ENCODE results near the gene WDHD1. TPM values are rescaled to one million over a fixed set of nuclear protein-coding genes. Genes with fewer than 3 reads are reported as not detected.

WDHD1 gene
- total and polyA plus RNA-seq, 2 of the 8 experiments (the other 6 are each of a cell fraction or from before 2014, with no cell fraction given) = 17.8 to 87.9 TPM

GRCh38 chr14:54908190-54908589 lies 118.7 kb downstream of the WDHD1 start:
- H3K79me2 ChIP-seq (ENCODE audit: control insufficient read depth in 1 of 2, insufficient read depth in 2 of 2, low read length in 2 of 2) = no peaks in the 10 kb centered on the region
- H3K14ac ChIP-seq (ENCODE audit: insufficient read length) = no peak overlapping the region
- H3K9me3 ChIP-seq (ENCODE audit: insufficient read depth in 2 of 2, low read depth in 1 of 2, low read length in 1 of 2) = no peaks in the 10 kb centered on the region
- H2BK120ac ChIP-seq (replicated peaks; ENCODE audit: low read depth, low read length) = no peak overlapping the region
- no peaks in the 10 kb centered on the region for H3K4me1 ChIP-seq (replicated peaks in 1 of 4; ENCODE audit: control insufficient read depth in 3 of 4, insufficient read depth in 4 of 4, low read length in 3 of 4)
- ChIA-PET POLR2A (ENCODE audit: partially characterized antibody) (interaction anchor here (0.6 kb wide), 1 partner anchor 38 kb away, joined by 3 read pairs; no protein-coding TSS in a partner anchor), CTCF (ENCODE audit: partially characterized antibody) (no interaction called here)
- H3K79me1 ChIP-seq (ENCODE audit: low read depth, low read length) = no peaks in the 10 kb centered on the region
- H3K27ac ChIP-seq (ENCODE audit: low read depth, low read length) = no peak overlapping the region
- no peak for DNase-seq (ENCODE audit: low read depth in 1 of 2, low spot score in 2 of 2)
- H2BK5ac ChIP-seq (ENCODE audit: low read depth, low read length) = no peak overlapping the region
- H3K4me3 ChIP-seq (ENCODE audit: extremely low read depth in 1 of 4, insufficient read depth in 2 of 4, low read depth in 3 of 4, low read length in 4 of 4) = no peak overlapping the region
- H3K36me3 ChIP-seq (ENCODE audit: control insufficient read depth in 2 of 4, insufficient read depth in 4 of 4, low read length in 3 of 4) = no peaks in the 10 kb centered on the region; a peak in 1 of 8 replicates
- no peak overlapping the region for H4K5ac ChIP-seq (ENCODE audit: insufficient read length, low read depth, low read length)
- H3K18ac ChIP-seq (ENCODE audit: extremely low read depth, low read length) = no peak overlapping the region
- H3K4ac ChIP-seq (replicated peaks; ENCODE audit: insufficient read length, low read depth, low read length) = no peak overlapping the region
- H2BK12ac ChIP-seq (ENCODE audit: low read depth, low read length) = no peak overlapping the region
- no peak overlapping the region for H4K8ac ChIP-seq (ENCODE audit: extremely low read depth, insufficient read depth, low read length)
- no peak overlapping the region for H4K91ac ChIP-seq (replicated peaks; ENCODE audit: insufficient read length, low read length)
- no peak overlapping the region for H3K56ac ChIP-seq (replicated peaks; ENCODE audit: insufficient read length, low read depth, low read length)
- no peaks in the 10 kb centered on the region for H4K20me1 ChIP-seq (replicated peaks in 1 of 2; ENCODE audit: control insufficient read depth in 1 of 2, insufficient read depth in 2 of 2, low read length in 2 of 2)
- H3K23ac ChIP-seq (ENCODE audit: insufficient read length) = no peak overlapping the region
- no peak overlapping the region for H2AFZ ChIP-seq (ENCODE audit: low read length)
- H2BK20ac ChIP-seq (ENCODE audit: low read length) = no peak overlapping the region
- WGBS, 2 experiments (ENCODE audit: extremely low coverage in 1 of 2, insufficient coverage in 1 of 2, insufficient read length in 1 of 2, insufficient replicate concordance in 2 of 2, low coverage in 1 of 2, low lambda C conversion rate in 2 of 2, missing lambda C conversion rate in 1 of 2) = 94% methylated on average over 4 of the region's 4 CpGs; no CpG with 5 or more reads in 1 of the 2 experiments
- H2BK15ac ChIP-seq (ENCODE audit: low read length) = no peak overlapping the region
- peaks cover 0 to 3% (median 1%) of the 10 kb centered on the region in 4 experiments; a peak in 1 of 7 replicates for H3K27me3 ChIP-seq (replicated peaks in 1 of 4; ENCODE audit: control insufficient read depth in 3 of 4, extremely low read depth in 1 of 4, insufficient read depth in 3 of 4, low read length in 3 of 4)
- no peaks in the 10 kb centered on the region for H3K23me2 ChIP-seq (ENCODE audit: low read depth, low read length)
- no peak overlapping the region for H2AK5ac ChIP-seq (ENCODE audit: low read depth, low read length)
- no peak overlapping the region for H3K9ac ChIP-seq (replicated peaks in 1 of 4; ENCODE audit: extremely low read depth in 1 of 4, low read depth in 3 of 4, low read length in 3 of 4)
- no peak for FAIRE-seq
- no peak overlapping the region for H3K4me2 ChIP-seq (ENCODE audit: insufficient read depth in 1 of 2, low read depth in 2 of 2, low read length in 2 of 2)
- no peak for TF ChIP-seq TAF1 (IDR thresholded peaks at IDR 0.05; ENCODE audit: low read depth, low read length)

Data from H1 (cell line).